ENCODE measurements around the gene PDLIM5.

DNA sequence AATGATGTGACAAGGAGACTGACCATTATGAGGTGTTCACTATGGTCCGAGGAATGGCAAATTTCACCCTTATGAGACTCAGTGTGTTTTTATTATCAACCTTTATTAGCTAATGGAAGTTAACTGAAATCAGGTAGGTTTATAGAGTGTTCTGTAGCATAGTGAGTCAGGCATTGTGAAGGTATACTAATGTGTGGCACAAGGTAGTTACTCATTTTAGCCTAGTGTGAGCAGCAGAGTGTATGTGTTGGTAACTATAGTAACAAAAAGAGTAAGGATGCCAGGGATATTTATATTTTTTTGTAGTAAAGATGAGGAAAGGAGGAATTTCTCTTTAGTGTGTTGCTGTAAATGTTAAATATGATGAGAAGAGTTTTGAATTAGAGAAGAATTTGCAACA lies 12.0 kb downstream of the PDLIM5 start:
- TF ChIP-seq ZNF274 (IDR thresholded peaks at IDR 0.05; ENCODE audit: borderline replicate concordance, extremely low read depth, low read length) (no peak), CTCF (IDR thresholded peaks at IDR 0.05; ENCODE audit: control extremely low read depth in 1 of 3, insufficient read depth in 1 of 3, low read depth in 1 of 3, low read length in 3 of 3) (no peak), EP300 (IDR thresholded peaks at IDR 0.05; ENCODE audit: borderline replicate concordance in 1 of 2, low read depth in 2 of 2, low read length in 2 of 2) (no peak), POLR2AphosphoS5 (IDR thresholded peaks at IDR 0.05; ENCODE audit: low read depth, low read length) (no peak)
- TF ChIP-seq, protein P1, sequence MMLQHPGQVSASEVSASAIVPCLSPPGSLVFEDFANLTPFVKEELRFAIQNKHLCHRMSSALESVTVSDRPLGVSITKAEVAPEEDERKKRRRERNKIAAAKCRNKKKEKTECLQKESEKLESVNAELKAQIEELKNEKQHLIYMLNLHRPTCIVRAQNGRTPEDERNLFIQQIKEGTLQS (IDR thresholded peaks at IDR 0.05; ENCODE audit: insufficient read depth, low read depth, low read length): no peak

Measured in H1 (cell line).